MCF 10A (cell line): ENCODE results near the gene CALD1. TPM values are rescaled to one million over a fixed set of nuclear protein-coding genes. Genes with fewer than 3 reads are reported as not detected.

ENCODE experiments used
- BruUV-seq: library from RNA; stranded (reverse); fragments of 400-500 nt; replicated peaks from 2 replicates; lab custom pipeline; 2021; lab: Mats Ljungman, UMichigan
- CTCF ChIA-PET: fragments of 300-600 bp; sonication (Branson Sonifier 250); formaldehyde crosslinking; extraction: SDS; loops from one replicate; lab custom pipeline; 2021; ENCODE audit warnings: antibody characterized with exemption, inconsistent platforms; lab: Yijun Ruan, JAX
- POLR2A ChIA-PET: fragments of 300-600, 350-650 bp; sonication (Branson Sonifier 250); formaldehyde crosslinking; extraction: SDS; loops from one replicate; lab custom pipeline; 2020; ENCODE audit warnings: antibody characterized with exemption, inconsistent platforms; lab: Yijun Ruan, JAX
- DNase-seq: peaks from one replicate; pipeline ENCODE4 v3.0.0-alpha.2; 2018; ENCODE audit not compliant: unreplicated experiment
- H3K27ac Mint-ChIP-seq: one replicate; pipeline ENCODE4 v1.8.0; 2022; ENCODE audit warnings: mild to moderate bottlenecking, low read depth, mixed read lengths; ENCODE audit not compliant: unreplicated experiment
- H3K27me3 Mint-ChIP-seq: one replicate; pipeline ENCODE4 v1.8.0; 2022; ENCODE audit warnings: mixed read lengths; ENCODE audit not compliant: insufficient read depth, unreplicated experiment
- H3K36me3 Mint-ChIP-seq: one replicate; pipeline ENCODE4 v1.8.0; 2022; ENCODE audit warnings: mild to moderate bottlenecking, moderate library complexity, mixed read lengths; ENCODE audit not compliant: insufficient read depth, unreplicated experiment
- H3K4me1 Mint-ChIP-seq: one replicate; pipeline ENCODE4 v1.8.0; 2022; ENCODE audit warnings: mixed read lengths; ENCODE audit not compliant: insufficient read depth, unreplicated experiment
- H3K4me3 Mint-ChIP-seq: one replicate; pipeline ENCODE4 v1.8.0; 2022; ENCODE audit warnings: mild to moderate bottlenecking, moderate library complexity, mixed read lengths; ENCODE audit not compliant: unreplicated experiment
- H3K9me3 Mint-ChIP-seq: one replicate; pipeline ENCODE4 v1.8.0; 2022; ENCODE audit warnings: mixed read lengths; ENCODE audit not compliant: unreplicated experiment
- intact Hi-C: fragments of 100-400 bp; cut with micrococcal nuclease; formaldehyde crosslinking; loops from 2 replicates; pipeline ENCODE4 v1.14.1; 2022
- total RNA-seq: library from RNA; stranded (reverse); gene quantifications from 2 replicates; pipeline ENCODE4 v1.2.3, GENCODE V29; 2022
- TF ChIP-seq, protein P1 (sequence below): fragments of 200-600 bp; IDR thresholded peaks from one replicate; pipeline ENCODE4 v1.8.0; 2022; ENCODE audit warnings: antibody characterized with exemption, mild to moderate bottlenecking; ENCODE audit not compliant: unreplicated experiment

The CALD1 gene
- total RNA-seq, 1 experiment from 2014 or later = 183 TPM

- Mint-ChIP-seq H3K4me1 (peaks cover 29% of the 10 kb centered on the region), H3K4me3 (no peak overlapping the region), H3K27me3 (no peaks in the 10 kb centered on the region), H3K27ac (no peak overlapping the region), H3K9me3 (peaks cover 7% of the 10 kb centered on the region), H3K36me3 (no peaks in the 10 kb centered on the region)
- BruUV-seq = no TSS peak
- DNase-seq = no peak
- POLR2A ChIA-PET = no interaction called here
- CTCF ChIA-PET = interaction anchor here (0.9 kb wide), 1 partner anchor 575 kb away, joined by 3 read pairs; no protein-coding TSS in a partner anchor
- TF ChIP-seq, protein P1, sequence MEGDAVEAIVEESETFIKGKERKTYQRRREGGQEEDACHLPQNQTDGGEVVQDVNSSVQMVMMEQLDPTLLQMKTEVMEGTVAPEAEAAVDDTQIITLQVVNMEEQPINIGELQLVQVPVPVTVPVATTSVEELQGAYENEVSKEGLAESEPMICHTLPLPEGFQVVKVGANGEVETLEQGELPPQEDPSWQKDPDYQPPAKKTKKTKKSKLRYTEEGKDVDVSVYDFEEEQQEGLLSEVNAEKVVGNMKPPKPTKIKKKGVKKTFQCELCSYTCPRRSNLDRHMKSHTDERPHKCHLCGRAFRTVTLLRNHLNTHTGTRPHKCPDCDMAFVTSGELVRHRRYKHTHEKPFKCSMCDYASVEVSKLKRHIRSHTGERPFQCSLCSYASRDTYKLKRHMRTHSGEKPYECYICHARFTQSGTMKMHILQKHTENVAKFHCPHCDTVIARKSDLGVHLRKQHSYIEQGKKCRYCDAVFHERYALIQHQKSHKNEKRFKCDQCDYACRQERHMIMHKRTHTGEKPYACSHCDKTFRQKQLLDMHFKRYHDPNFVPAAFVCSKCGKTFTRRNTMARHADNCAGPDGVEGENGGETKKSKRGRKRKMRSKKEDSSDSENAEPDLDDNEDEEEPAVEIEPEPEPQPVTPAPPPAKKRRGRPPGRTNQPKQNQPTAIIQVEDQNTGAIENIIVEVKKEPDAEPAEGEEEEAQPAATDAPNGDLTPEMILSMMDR = no peak
- intact Hi-C loops = no loop called here
Observed at GRCh38 chr7:134802762-134803161, 23.3 kb downstream of the CALD1 start.

DNA sequence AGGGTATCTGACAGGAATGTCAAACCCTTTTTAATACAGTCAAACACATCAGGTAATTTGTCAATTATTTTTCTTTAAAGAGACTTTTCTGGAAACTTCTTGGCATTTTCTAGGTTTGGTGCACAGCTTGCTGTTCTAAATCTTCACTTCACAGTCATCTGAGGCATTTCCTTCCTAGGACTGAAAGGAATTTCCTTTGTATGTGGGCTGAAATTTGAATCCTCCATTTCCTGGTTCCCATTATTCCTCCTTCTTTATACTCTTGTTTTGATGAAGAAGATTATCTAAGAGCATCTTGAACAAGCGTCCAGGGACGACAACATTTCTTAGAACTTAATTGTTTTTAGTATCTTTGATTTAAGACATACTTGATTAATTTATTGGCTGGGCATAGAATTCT lies 24.9 kb downstream of the CALD1 start:
- ChIA-PET POLR2A (no interaction called here), CTCF (interaction anchor here (0.6 kb wide), 1 partner anchor 12 kb away, joined by 3 read pairs; no protein-coding TSS in a partner anchor)
- H3K27ac Mint-ChIP-seq = peak overlapping the region; percentile 28

DNA sequence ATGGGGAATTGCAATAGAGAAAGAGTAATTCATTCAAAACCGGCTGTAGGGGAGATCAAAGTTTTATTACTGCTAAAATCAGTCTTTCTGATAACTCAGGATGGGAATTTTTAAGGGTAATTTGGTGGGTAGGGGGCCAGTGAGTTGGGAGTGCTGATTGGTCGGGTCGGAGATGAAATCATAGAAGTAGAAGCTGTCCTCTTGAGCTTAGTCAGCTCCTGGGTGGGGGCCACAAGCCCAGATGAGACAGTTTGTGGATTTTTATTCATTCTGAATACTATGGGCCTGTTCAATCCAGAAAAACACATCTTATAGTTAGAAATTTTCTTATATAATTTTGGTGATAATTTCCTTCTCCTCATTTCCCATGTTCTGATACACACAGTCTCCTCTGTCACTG lies 25.4 kb downstream of the CALD1 start:
- ChIA-PET CTCF (no interaction called here), POLR2A (no interaction called here)
- intact Hi-C loops = no loop called here
- H3K4me1 Mint-ChIP-seq = peaks cover 10% of the 10 kb centered on the region
- H3K27ac Mint-ChIP-seq = peak overlapping the region; percentile 28
- H3K36me3 Mint-ChIP-seq = no peaks in the 10 kb centered on the region
- TF ChIP-seq, protein P1 = no peak
- H3K27me3 Mint-ChIP-seq = no peaks in the 10 kb centered on the region
- no TSS peak for BruUV-seq
- no peak for DNase-seq
- no peak overlapping the region for H3K4me3 Mint-ChIP-seq
- H3K9me3 Mint-ChIP-seq = peaks cover 7% of the 10 kb centered on the region

More for the DNA sequence above, 24.9 kb downstream of the CALD1 start:
- H3K36me3 Mint-ChIP-seq = no peaks in the 10 kb centered on the region
- no peak overlapping the region for H3K4me3 Mint-ChIP-seq
- BruUV-seq = no TSS peak
- TF ChIP-seq, protein P1 = no peak
- intact Hi-C loops = no loop called here
- DNase-seq = no peak
- peaks cover 15% of the 10 kb centered on the region for H3K4me1 Mint-ChIP-seq
- H3K27me3 Mint-ChIP-seq = no peaks in the 10 kb centered on the region
- H3K9me3 Mint-ChIP-seq = peaks cover 7% of the 10 kb centered on the region

DNA sequence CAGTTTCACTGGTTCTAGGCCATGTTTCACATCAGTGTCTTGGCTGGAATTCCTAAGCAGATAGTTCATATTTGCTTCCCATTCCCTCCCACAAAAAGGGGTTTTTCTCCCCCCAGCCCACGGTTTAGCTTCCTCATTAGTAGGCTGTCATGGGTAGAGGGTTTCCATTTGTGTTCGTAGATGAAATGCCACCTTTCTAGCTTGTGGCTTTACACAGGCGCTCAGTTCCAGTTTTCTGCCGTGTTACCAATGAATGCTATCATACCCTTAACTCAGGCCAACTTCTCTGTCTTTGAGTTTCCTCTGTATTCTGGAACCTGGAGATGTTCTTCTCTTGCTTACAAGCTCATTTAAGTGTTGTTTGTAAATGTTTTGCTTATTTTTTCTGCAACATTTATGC lies 26.8 kb downstream of the CALD1 start:
- TF ChIP-seq, protein P1 = no peak
- no peaks in the 10 kb centered on the region for H3K36me3 Mint-ChIP-seq
- H3K9me3 Mint-ChIP-seq = peaks cover 7% of the 10 kb centered on the region
- no peak overlapping the region for H3K4me3 Mint-ChIP-seq
- peaks cover 8% of the 10 kb centered on the region for H3K4me1 Mint-ChIP-seq
- no peak for DNase-seq
- intact Hi-C loops = no loop called here
- POLR2A ChIA-PET = no interaction called here
- H3K27me3 Mint-ChIP-seq = no peaks in the 10 kb centered on the region
- CTCF ChIA-PET = no interaction called here
- H3K27ac Mint-ChIP-seq = no peak overlapping the region
- BruUV-seq = no TSS peak
